GM19463 (cell line): ENCODE results near the gene ST6GALNAC4.
A peak's percentile ranks its signal among the peaks of the same experiment; 100 is the strongest.

ENCODE experiments used
- ATAC-seq: cut with Tn5 transposase; IDR thresholded peaks from one replicate; pipeline ENCODE4 v1.9.1; 2021; ENCODE audit warnings: mild to moderate bottlenecking, moderate library complexity; ENCODE audit not compliant: unreplicated experiment

Gene ST6GALNAC4

GRCh38 chr9:127916720-127917581 lies at the start of gene ST6GALNAC4:
Gene ST6GALNAC4, minus strand, starts transcription at chr9:127917041. Its CDS starts 622 bp downstream, at chr9:127916419.
- peak; percentile 77 for ATAC-seq

- ATAC-seq, result no peak
Measured at GRCh38 chr9:127965953-127966352, 49.1 kb upstream of the ST6GALNAC4 start.

GRCh38 chr9:127963359-127964064 lies 46.7 kb upstream of the ST6GALNAC4 start:
- ATAC-seq, result no peak

- ATAC-seq, result no peak
Measured at GRCh38 chr9:127963041-127963358, 46.2 kb upstream of the ST6GALNAC4 start.

GRCh38 chr9:127962278-127962677 lies 45.4 kb upstream of the ST6GALNAC4 start:
- ATAC-seq, result no peak

- ATAC-seq, result no peak
Measured at GRCh38 chr9:127961613-127962155, 44.8 kb upstream of the ST6GALNAC4 start.

- ATAC-seq, result no peak
Measured at GRCh38 chr9:127961155-127961490, 44.3 kb upstream of the ST6GALNAC4 start.

- no peak for ATAC-seq
Measured at GRCh38 chr9:127960410-127961154, 43.7 kb upstream of the ST6GALNAC4 start.

- no peak for ATAC-seq
Measured at GRCh38 chr9:127959841-127960409, 43.1 kb upstream of the ST6GALNAC4 start.

- no peak for ATAC-seq
Measured at GRCh38 chr9:127959398-127959797, 42.6 kb upstream of the ST6GALNAC4 start.

- ATAC-seq, result no peak
Measured at GRCh38 chr9:127958728-127959127, 41.9 kb upstream of the ST6GALNAC4 start.

GRCh38 chr9:127955294-127956015 lies 38.6 kb upstream of the ST6GALNAC4 start:
- peak; percentile 74 for ATAC-seq

GRCh38 chr9:127954831-127955293 lies 38.0 kb upstream of the ST6GALNAC4 start:
- ATAC-seq, result no peak

- no peak for ATAC-seq
Measured at GRCh38 chr9:127953768-127954505, 37.1 kb upstream of the ST6GALNAC4 start.

GRCh38 chr9:127953154-127953553 lies 36.3 kb upstream of the ST6GALNAC4 start:
- no peak for ATAC-seq

- ATAC-seq, result no peak
Measured at GRCh38 chr9:127950513-127951289, 33.9 kb upstream of the ST6GALNAC4 start.

- ATAC-seq, result no peak
Measured at GRCh38 chr9:127949827-127950512, 33.1 kb upstream of the ST6GALNAC4 start.
